GM18520 (cell line): Measurements from ENCODE around the gene MAT2B.

Experiments
- ATAC-seq: cut with Tn5 transposase; IDR thresholded peaks from one replicate; pipeline ENCODE4 v1.9.1; 2021; ENCODE audit not compliant: unreplicated experiment

MAT2B gene

GRCh38 chr5:163548649-163549048, 43.2 kb downstream of the MAT2B start:
- ATAC-seq, result no peak

- ATAC-seq, result no peak
These were observed 45.7 kb downstream of the MAT2B start for GRCh38 chr5:163551156-163551555.

GRCh38 chr5:163552536-163552935, 47.1 kb downstream of the MAT2B start:
- no peak for ATAC-seq

- ATAC-seq, result no peak
These were observed 55.9 kb downstream of the MAT2B start for GRCh38 chr5:163561339-163561738.

- ATAC-seq, result no peak
These were observed 56.7 kb downstream of the MAT2B start for GRCh38 chr5:163562071-163562470.

- ATAC-seq, result no peak
These were observed 57.7 kb downstream of the MAT2B start for GRCh38 chr5:163563112-163563511.

- ATAC-seq, result no peak
These were observed 58.5 kb downstream of the MAT2B start for GRCh38 chr5:163563880-163564279.

- peak; percentile 23 for ATAC-seq
These were observed 59.0 kb downstream of the MAT2B start for GRCh38 chr5:163564321-163564938.

- no peak for ATAC-seq
These were observed 60.1 kb downstream of the MAT2B start for GRCh38 chr5:163565492-163565891.

- peak; percentile 75 for ATAC-seq
These were observed 60.7 kb downstream of the MAT2B start for GRCh38 chr5:163565931-163566608.

GRCh38 chr5:163566678-163567077, 61.3 kb downstream of the MAT2B start:
- ATAC-seq, result no peak

GRCh38 chr5:163567811-163568210, 62.4 kb downstream of the MAT2B start:
- ATAC-seq, result no peak
